Bone marrow (tissue), 2 donors: ENCODE data around the gene ASMTL.
"Not testable (repeated sequence)": the region's sequence is repeated elsewhere in the genome, so short reads cannot be mapped to it uniquely, and the experiment has no call there.

Experiments used
- DNase-seq, 2 donors: peaks; one replicate each; lab custom pipeline; 2025; lab: John Stamatoyannopoulos, UW

ASMTL gene, protein sequence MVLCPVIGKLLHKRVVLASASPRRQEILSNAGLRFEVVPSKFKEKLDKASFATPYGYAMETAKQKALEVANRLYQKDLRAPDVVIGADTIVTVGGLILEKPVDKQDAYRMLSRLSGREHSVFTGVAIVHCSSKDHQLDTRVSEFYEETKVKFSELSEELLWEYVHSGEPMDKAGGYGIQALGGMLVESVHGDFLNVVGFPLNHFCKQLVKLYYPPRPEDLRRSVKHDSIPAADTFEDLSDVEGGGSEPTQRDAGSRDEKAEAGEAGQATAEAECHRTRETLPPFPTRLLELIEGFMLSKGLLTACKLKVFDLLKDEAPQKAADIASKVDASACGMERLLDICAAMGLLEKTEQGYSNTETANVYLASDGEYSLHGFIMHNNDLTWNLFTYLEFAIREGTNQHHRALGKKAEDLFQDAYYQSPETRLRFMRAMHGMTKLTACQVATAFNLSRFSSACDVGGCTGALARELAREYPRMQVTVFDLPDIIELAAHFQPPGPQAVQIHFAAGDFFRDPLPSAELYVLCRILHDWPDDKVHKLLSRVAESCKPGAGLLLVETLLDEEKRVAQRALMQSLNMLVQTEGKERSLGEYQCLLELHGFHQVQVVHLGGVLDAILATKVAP

GRCh38 chrX:1452516-1453394, at the start of gene ASMTL:
Gene ASMTL (minus strand): TSS chrX:1452909. CDS start chrX:1452840, 69 bp downstream.
- no peak for DNase-seq

- peak in 1 of 2 donors; percentile 60 for DNase-seq
Observed at GRCh38 chrX:1502241-1502640, 49.5 kb upstream of the ASMTL start.

DNA sequence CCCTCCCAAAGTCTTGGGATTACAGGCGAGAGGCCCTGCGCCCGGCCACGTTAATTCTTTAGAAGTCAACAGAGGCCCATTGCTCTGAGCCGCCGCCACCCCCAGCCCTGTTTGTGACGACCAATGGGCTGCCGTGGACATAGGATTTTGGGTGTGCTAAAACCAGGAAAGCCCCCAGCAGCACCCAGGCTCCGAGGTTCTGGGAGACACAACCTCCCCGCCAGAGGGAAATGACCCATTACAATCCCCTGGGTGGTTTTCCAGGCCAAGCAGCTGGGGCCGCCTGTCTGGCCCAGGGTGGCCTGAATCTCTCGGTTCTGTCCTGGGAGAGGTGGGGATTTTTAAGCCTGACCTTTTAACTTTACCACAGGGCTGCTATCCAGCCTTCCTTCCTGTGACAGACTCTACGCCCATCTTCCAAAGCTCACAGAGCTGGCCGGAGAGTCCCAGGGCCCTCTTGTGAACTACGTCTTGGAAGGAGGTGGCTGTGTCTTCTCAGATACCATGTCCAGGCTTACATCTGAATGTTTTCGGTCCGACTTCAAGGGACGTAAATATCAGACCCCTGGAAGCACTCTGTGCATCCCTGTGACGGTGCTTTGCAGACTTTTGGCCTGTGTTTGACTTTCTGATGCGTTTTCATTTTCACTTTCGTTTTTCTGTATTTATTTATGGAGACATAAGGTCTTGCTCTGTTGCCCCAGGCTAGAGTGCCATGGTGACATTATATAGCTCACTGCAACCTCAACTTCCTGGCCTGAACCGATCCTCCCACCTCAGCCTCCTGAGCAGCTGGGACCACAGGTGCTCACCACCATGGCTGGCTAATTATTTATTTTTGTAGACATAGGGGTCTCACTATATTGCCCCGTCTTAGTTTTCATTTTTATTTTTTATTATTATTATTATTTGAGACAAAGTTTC, 48.3 kb upstream of the ASMTL start:
- DNase-seq = peak in 1 of 2 donors; percentile 75

DNA sequence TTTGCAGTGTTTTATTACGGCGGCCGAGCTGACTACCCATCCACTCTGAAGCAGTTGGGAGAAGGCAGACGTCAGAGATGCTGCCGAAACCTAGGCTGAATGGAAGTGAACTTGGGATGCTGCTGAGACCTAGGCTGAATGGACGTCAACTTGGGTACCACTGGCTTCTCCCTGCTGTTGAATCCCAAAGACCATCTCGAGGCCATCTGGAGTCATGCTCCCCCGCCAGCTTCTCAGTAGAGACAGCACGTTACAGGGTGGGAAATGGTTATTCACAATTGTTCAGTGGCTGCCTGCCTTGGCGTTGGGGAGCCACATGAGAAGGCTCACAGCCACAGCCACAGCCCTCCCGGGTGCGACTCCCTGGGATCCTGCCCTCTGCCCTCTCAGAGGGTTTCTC, 43.4 kb upstream of the ASMTL start:
- no peak for DNase-seq

GRCh38 chrX:1493877-1494510, 41.3 kb upstream of the ASMTL start:
- DNase-seq = peak in 1 of 2 donors; percentile 6

DNA sequence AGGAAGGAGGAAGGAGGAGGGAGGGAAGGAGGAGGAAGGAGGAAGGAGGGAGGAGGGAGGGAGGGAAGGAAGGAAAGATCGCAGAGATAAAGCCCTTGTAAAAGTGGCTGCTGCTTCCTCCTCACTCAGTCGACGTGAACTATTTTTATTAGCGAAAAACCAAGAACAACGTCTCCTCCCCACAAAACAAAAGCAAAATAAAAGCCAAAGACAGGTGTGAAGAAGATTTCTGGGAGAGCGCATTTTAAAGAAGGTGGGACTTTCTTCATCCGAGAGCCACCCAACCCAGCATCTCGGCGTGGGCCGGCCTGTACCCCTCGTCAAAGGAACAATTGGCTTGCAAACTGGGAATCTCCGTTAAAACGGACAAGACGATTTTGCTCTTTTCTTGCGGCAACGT, 40.7 kb upstream of the ASMTL start:
- DNase-seq = no peak

DNA sequence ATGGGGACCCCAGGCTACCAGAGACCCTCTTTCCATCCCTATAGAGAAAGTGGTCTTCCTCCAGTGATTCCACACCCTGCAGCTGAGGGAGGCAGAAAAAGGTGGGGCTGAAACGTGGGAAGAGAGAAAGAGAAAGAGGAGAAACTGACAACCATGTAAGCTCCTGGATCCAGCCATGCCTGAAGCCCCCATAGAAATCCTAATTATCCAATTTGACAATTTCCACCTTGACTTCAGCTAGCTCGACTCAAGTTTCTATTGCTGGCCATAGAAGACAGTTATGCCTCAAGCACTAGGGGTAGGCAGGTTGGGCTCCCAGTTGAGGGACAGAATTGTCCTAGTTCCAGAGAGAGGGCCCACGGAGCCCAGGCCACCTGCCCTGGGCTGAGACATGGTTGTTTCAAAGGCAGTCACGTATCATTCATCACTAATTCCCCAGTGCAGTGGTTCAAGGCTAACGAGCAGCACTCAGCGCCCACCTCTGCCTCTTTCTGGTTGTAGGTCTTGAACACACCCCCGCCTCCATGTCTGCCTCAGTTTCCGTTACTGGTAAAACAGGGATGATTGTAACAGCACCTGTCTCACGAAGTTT, 39.8 kb upstream of the ASMTL start:
- no peak for DNase-seq

- DNase-seq = no peak
Observed at GRCh38 chrX:1491851-1492349, 39.2 kb upstream of the ASMTL start.

- not testable (repeated sequence) for DNase-seq
Observed at GRCh38 chrX:1491248-1491647, 38.5 kb upstream of the ASMTL start.

GRCh38 chrX:1490723-1491122, 38.0 kb upstream of the ASMTL start:
- not testable (repeated sequence) for DNase-seq

DNA sequence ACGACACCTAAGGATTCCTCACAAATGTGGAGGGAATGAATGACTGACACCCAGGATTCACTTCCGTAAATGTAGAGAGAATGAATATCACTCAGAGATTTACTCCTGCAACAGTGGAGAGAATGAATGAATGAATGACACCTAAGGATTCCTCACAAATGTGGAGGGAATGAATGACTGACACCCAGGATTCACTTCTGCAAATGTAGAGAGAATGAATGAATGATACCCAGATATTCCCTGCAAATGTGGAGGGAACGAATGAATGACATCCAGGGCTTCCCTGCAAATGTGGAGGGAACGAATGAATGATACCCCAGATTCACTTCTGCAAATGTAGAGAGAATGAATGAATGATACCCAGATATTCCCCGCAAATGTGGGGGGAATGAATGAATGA, 36.6 kb upstream of the ASMTL start:
- DNase-seq = not testable (repeated sequence)

DNA sequence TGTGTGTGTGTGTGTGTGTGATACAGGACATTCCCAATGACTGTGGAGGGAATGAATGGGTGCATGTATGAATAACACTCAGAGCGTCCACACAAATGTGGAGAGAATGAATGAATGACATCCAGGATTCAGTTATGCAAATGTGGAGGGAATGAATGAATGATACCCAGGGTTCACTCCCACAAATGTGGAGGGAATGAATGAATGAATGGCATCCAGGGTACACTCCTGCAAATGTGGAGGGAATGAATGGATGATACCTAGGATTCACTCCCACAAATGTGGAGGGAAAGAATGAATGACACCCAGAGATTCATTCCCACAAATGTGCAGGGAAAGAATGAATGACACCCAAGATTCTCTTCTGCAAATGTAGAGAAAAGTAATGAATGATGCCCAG, 36.0 kb upstream of the ASMTL start:
- no peak for DNase-seq

DNA sequence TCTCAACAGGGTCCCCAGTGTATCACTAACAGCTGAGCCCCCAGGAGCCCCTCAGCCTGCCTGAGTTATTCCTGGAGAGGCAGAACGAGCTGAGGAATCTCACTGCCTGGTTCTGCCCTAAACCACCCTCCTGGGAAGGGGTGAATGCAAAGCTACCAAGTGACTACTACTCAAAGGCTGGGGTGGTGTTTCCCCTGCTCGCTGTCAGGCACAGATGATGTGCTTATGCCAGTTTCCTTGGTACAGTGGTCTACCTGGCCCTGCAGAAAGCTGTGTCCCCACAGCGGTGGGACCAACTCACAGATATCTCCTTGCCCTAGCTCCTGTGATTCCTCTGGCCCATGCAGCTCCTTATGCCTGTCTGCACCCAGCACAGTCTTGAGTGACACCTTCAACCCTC, 35.4 kb upstream of the ASMTL start:
- DNase-seq = no peak

- no peak for DNase-seq
Observed at GRCh38 chrX:1487401-1487800, 34.7 kb upstream of the ASMTL start.

- DNase-seq = no peak
Observed at GRCh38 chrX:1486749-1487361, 34.1 kb upstream of the ASMTL start.

DNA sequence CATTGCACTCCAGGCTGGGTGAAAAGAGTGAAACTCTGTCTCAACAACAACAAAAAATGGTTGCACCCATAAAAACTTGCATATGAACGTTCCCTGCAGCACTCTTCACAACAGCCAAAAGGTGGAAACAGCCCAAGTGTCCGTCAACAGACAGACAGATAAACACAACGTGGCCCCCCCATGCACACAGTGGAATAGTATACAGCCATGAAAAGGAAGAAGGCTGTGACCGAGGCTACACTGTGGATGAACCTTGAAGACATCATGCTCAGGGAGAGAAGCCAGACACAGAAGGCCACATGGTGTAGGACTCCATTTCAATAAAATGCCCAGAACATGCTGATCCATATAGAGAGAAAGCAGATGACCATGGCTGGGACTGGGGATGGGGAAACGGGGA, 33.5 kb upstream of the ASMTL start:
- DNase-seq = no peak

- no peak for DNase-seq
Observed at GRCh38 chrX:1485033-1485432, 32.3 kb upstream of the ASMTL start.

DNA sequence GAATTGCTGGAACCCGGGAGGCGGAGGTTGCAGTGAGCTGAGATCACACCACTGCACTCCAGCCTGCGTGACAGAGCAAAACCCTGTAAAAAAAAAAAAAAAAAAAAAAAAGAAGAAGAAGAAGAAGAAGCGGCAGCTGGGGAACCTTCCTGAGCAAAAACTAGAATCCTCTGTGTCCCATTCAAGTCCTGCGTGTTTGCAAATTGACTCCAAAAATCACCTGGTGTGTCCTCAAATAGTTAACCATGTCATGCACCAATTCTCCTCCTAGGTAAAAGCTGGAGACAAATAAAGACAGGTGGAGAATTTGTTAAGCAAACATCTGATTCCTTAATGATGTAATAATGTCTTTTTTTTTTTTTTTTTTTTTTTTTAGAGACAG, 31.9 kb upstream of the ASMTL start:
- no peak for DNase-seq

DNA sequence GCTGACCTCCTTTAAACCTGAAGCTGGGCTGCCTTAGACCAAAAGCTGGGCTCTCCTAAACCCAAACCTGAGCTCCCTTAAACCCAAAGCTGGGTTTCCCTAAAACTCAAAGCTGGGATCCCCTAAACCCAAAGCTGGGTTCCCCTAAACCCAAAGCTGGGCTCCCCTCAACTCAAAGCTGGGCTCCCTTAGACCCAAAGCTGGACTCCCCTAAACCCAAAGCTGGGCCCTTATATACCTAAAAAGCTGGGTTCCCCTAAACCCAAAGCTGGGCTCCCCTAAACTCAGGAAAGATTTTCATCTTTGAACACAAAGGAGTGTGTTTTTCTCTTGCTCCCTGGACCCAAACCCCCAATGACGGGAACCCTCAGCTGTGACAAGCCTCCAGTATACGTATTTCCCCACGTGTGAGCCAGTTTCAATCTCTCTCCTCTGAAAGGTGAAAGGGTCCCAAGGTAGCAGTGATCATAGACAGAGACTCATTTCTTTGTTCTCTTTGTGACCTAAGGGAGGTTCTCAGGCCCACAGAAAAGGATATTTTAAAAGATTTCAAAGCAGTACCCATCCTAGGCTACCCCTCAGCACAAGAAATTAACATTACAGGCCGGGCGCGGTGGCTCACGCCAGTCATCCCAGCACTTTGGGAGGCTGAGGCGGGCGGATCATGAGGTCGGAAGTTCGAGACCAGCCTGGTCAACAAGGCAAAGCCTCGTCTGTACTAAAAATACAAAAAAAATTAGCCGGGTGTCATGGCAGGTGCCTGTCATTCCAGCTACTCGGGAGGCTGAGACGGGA, 31.3 kb upstream of the ASMTL start:
- DNase-seq = no peak
